PC-9 (cell line): Measurements from ENCODE around the gene CTXND1. TPM values are rescaled to one million over a fixed set of nuclear protein-coding genes. Genes with fewer than 3 reads are reported as not detected.

Source experiments
- BruUV-seq: library from RNA; stranded (reverse); fragments of 400-500 nt; replicated peaks from 2 replicates; lab custom pipeline; 2021; lab: Mats Ljungman, UMichigan
- CTCF ChIA-PET: fragments of 300-600 bp; sonication (Branson Sonifier 250); formaldehyde crosslinking; loops from one replicate; lab custom pipeline; 2022; ENCODE audit warnings: antibody characterized with exemption; lab: Charles Lee
- POLR2A ChIA-PET: fragments of 300-600 bp; sonication (Branson Sonifier 250); formaldehyde crosslinking; loops from one replicate; lab custom pipeline; 2022; ENCODE audit warnings: antibody characterized with exemption; ENCODE audit not compliant: unreplicated experiment; lab: Charles Lee
- DNase-seq, 2 experiments: peaks; one replicate each; pipeline versions ENCODE4 v3.0.0 to v3.0.0-alpha.2; 2015 to 2022; ENCODE audit warnings: mixed read lengths in 1 of 2
- H2AFZ ChIP-seq: fragments of 200-600 bp; sonication (generic); 2 replicates; pipeline ENCODE4 v1.8.1; 2017; ENCODE audit warnings: antibody characterized with exemption
- H3F3A ChIP-seq: fragments of 200-600 bp; sonication (generic); 2 replicates; pipeline ENCODE4 v1.8.1; 2017; ENCODE audit warnings: antibody characterized with exemption, mild to moderate bottlenecking, low read depth; ENCODE audit not compliant: insufficient read depth
- H3K27ac ChIP-seq: fragments of 200-600 bp; sonication (generic); 2 replicates; pipeline ENCODE4 v1.6.1; 2016; ENCODE audit warnings: mixed run types
- H3K27me3 ChIP-seq: fragments of 200-600 bp; sonication (generic); 2 replicates; pipeline ENCODE4 v1.6.1; 2016; ENCODE audit warnings: low read depth, mixed run types; ENCODE audit not compliant: insufficient read depth
- H3K36me3 ChIP-seq: fragments of 200-600 bp; sonication (generic); 2 replicates; pipeline ENCODE4 v1.6.1; 2016; ENCODE audit warnings: low read depth, mixed run types
- H3K4me1 ChIP-seq: fragments of 200-600 bp; sonication (generic); replicated peaks from 2 replicates; pipeline ENCODE4 v1.6.1; 2016; ENCODE audit warnings: mixed run types; ENCODE audit not compliant: insufficient read depth
- H3K4me2 ChIP-seq: fragments of 200-600 bp; sonication (generic); 2 replicates; pipeline ENCODE4 v1.6.1; 2017; ENCODE audit warnings: mixed run types
- H3K4me3 ChIP-seq: fragments of 200-600 bp; sonication (generic); 2 replicates; pipeline ENCODE4 v1.6.1; 2016; ENCODE audit warnings: mixed run types
- H3K79me2 ChIP-seq: fragments of 200-600 bp; sonication (generic); 2 replicates; pipeline ENCODE4 v1.6.1; 2017; ENCODE audit warnings: low read depth, mixed run types
- H3K9me2 ChIP-seq: fragments of 200-600 bp; sonication (generic); 2 replicates; pipeline ENCODE4 v1.8.1; 2017; ENCODE audit warnings: mild to moderate bottlenecking; ENCODE audit not compliant: insufficient read depth
- H3K9me3 ChIP-seq: fragments of 200-600 bp; sonication (generic); 2 replicates; pipeline ENCODE4 v1.8.1; 2016; ENCODE audit warnings: low read depth; ENCODE audit not compliant: insufficient read depth
- H4K20me1 ChIP-seq: fragments of 200-600 bp; sonication (generic); 2 replicates; pipeline ENCODE4 v1.8.1; 2017; ENCODE audit not compliant: insufficient read depth
- EZH2 ChIP-seq: fragments of 200-600 bp; sonication (generic); IDR thresholded peaks from 2 replicates; pipeline ENCODE4 v1.8.0; 2017; ENCODE audit warnings: antibody characterized with exemption, low read depth
- intact Hi-C: fragments of 100-400 bp; cut with micrococcal nuclease; formaldehyde crosslinking; loops from one replicate; pipeline ENCODE4 v1.10.0; 2022; ENCODE audit not compliant: unreplicated experiment
- total RNA-seq: library from RNA; stranded (reverse); gene quantifications from 2 replicates; pipeline ENCODE4 v1.2.3, GENCODE V29; 2021
- TF ChIP-seq, protein P1 (sequence below): fragments of 200-600 bp; sonication (generic); conservative IDR thresholded peaks from 2 replicates; pipeline ENCODE4 v1.6.1; 2017; ENCODE audit warnings: mixed run types, antibody characterized with exemption, mild to moderate bottlenecking, moderate library complexity

CTXND1 gene
- total RNA-seq, 1 experiment from 2014 or later, result not detected

DNA sequence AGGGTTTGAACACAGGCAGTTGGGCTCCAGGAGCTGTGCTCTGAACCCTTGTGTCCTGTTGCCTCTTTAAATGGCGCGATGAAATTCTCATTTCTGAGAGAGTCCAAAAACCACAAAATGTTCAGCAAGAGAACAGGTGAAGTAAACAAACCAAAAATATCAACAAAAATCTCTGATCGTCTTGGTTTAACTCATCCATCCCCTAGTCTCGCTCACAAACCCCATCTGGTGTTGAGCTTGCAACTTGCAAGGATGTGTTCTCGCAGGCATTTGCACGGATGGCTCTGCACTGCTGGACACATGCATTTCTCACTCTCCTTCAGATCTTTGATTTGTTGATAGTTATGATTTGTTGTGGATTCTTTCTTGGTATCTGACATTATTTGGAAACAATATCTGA is 68.1 kb downstream of the CTXND1 start:
- H3K9me3 ChIP-seq, result no peaks in the 10 kb centered on the region
- DNase-seq, result no peak
- ChIA-PET POLR2A (no interaction called here), CTCF (no interaction called here)
- no peak overlapping the region for H3K4me3 ChIP-seq
- H2AFZ ChIP-seq, result no peak overlapping the region
- peaks cover 9% of the 10 kb centered on the region for H3K4me1 ChIP-seq
- no peaks in the 10 kb centered on the region for H3K9me2 ChIP-seq
- no peak overlapping the region for H3K4me2 ChIP-seq
- H3K27me3 ChIP-seq, result no peaks in the 10 kb centered on the region
- peaks cover 19% of the 10 kb centered on the region for H3K36me3 ChIP-seq
- H3K79me2 ChIP-seq, result no peaks in the 10 kb centered on the region
- H3F3A ChIP-seq, result peaks cover under 1% of the 10 kb centered on the region; the same call in 1 of the 2 replicates
- H4K20me1 ChIP-seq, result no peaks in the 10 kb centered on the region
- TF ChIP-seq EZH2, result no peak
- TF ChIP-seq, protein P1, sequence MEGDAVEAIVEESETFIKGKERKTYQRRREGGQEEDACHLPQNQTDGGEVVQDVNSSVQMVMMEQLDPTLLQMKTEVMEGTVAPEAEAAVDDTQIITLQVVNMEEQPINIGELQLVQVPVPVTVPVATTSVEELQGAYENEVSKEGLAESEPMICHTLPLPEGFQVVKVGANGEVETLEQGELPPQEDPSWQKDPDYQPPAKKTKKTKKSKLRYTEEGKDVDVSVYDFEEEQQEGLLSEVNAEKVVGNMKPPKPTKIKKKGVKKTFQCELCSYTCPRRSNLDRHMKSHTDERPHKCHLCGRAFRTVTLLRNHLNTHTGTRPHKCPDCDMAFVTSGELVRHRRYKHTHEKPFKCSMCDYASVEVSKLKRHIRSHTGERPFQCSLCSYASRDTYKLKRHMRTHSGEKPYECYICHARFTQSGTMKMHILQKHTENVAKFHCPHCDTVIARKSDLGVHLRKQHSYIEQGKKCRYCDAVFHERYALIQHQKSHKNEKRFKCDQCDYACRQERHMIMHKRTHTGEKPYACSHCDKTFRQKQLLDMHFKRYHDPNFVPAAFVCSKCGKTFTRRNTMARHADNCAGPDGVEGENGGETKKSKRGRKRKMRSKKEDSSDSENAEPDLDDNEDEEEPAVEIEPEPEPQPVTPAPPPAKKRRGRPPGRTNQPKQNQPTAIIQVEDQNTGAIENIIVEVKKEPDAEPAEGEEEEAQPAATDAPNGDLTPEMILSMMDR, result no peak
- intact Hi-C loops, result no loop called here
- no TSS peak for BruUV-seq
- H3K27ac ChIP-seq, result no peak overlapping the region

DNA sequence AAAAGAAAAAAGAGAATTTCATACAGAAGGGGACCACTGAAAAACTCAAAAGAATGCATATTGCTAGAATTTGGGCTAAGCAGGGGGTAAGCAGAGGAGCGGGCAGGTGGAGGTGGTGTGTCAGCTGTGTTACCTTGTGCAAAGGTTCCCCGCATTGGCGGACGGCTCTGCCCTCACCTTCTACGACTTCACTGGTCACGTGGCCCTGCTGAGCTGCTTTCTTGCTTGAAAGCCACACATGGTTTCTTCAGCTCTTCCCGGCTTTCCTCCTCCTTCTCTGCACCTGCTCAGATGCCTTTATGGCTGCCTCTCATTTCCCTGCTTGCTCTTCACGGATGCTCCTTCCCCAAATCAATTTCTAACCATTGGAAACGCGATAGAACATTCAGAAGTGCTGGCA is 68.7 kb downstream of the CTXND1 start:
- H2AFZ ChIP-seq, result no peak overlapping the region
- DNase-seq, result no peak
- no TSS peak for BruUV-seq
- no peaks in the 10 kb centered on the region for H4K20me1 ChIP-seq
- H3K36me3 ChIP-seq, result peaks cover 20% of the 10 kb centered on the region
- no peak overlapping the region for H3K4me3 ChIP-seq
- H3K27me3 ChIP-seq, result no peaks in the 10 kb centered on the region
- no peak overlapping the region for H3K4me2 ChIP-seq
- intact Hi-C loops, result no loop called here
- peaks cover 6% of the 10 kb centered on the region for H3F3A ChIP-seq
- no peaks in the 10 kb centered on the region for H3K9me2 ChIP-seq
- TF ChIP-seq, protein P1, result no peak
- no peak for TF ChIP-seq EZH2
- no peaks in the 10 kb centered on the region for H3K9me3 ChIP-seq
- peaks cover 15% of the 10 kb centered on the region for H3K4me1 ChIP-seq
- no peaks in the 10 kb centered on the region for H3K79me2 ChIP-seq
- H3K27ac ChIP-seq, result no peak overlapping the region
- POLR2A ChIA-PET, result no interaction called here
- CTCF ChIA-PET, result no interaction called here

DNA sequence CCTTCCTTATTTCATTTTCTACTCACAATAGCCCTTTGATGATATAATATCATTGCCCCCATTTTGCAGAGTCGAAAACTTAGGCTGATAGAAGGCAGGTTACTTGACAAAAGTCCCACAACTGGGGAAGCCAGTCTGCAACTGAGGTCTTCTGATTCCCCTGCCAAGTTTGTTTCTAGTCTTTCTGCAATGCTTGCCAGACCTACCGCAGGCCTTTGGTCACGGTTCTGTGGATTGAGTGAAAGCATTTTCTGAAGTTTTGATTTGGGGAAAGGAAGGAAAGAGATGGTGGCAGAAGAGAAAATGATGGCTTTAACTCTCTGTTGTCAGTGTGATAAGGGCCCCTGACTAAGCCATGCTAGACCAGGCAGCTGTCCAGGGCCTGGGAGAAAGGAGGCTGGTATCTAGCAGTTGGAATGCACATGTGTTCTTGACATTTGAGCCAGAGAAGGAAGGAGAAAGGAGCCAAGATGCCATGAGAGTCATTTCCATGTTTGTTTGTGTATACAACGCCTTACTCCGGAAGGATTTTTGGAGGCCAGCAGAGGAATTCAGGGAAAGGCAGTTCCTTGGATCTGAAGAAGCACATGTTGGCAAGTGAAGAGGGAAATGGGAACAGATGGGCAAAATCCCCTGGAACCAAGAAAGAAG is 69.3 kb downstream of the CTXND1 start:
- no peak overlapping the region for H3K4me2 ChIP-seq

More for the DNA sequence above, 69.3 kb downstream of the CTXND1 start:
- no peak for DNase-seq
- TF ChIP-seq EZH2, result no peak
- TF ChIP-seq, protein P1, result no peak
- H3K27me3 ChIP-seq, result no peaks in the 10 kb centered on the region
- H4K20me1 ChIP-seq, result no peaks in the 10 kb centered on the region
- H3F3A ChIP-seq, result peaks cover 12% of the 10 kb centered on the region
- H3K79me2 ChIP-seq, result no peaks in the 10 kb centered on the region
- no peaks in the 10 kb centered on the region for H3K9me3 ChIP-seq
- intact Hi-C loops, result no loop called here
- no TSS peak for BruUV-seq
- no peak overlapping the region for H3K4me3 ChIP-seq
- H3K36me3 ChIP-seq, result peaks cover 23% of the 10 kb centered on the region
- H3K4me1 ChIP-seq, result peaks cover 20% of the 10 kb centered on the region
- no peak overlapping the region for H2AFZ ChIP-seq
- no peaks in the 10 kb centered on the region for H3K9me2 ChIP-seq
- CTCF ChIA-PET, result no interaction called here
- H3K27ac ChIP-seq, result no peak overlapping the region
- POLR2A ChIA-PET, result no interaction called here
